ENCODE results near the gene RHBDD1.

RHBDD1 gene

DNA sequence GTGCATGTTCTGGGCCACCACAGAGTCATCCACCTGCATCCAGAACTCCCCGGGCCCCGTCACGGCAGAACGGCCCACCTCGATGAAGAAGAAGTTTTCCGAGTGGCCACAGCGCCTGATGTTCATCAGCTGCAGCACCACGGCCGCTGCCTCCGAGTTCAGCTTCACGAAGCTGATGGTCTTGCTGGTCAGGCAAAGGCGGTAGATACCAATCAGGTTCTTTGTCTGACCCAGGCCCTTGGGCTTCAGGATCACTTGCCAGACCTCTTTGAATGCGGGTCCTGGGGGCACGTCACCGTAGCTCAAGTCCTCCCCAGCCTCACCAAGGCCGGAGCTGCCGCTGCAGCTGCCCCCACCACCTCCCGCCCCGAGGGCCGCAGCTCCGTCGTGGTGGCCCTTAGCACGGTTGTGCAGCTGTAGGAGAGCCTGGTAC is 37.8 kb upstream of the RHBDD1 start:
- H2AK5ac ChIP-seq (ENCODE audit: low read length): no peak overlapping the region
- no peak overlapping the region for H3K4ac ChIP-seq (ENCODE audit: low read depth, low read length)
- H3K4me3 ChIP-seq (ENCODE audit: low read length): peak overlapping the region; percentile 19
- H3K79me2 ChIP-seq (ENCODE audit: control insufficient read depth, insufficient read depth, low read length): peaks cover 53% of the 10 kb centered on the region
- peak overlapping the region; percentile 83 for H3K4me2 ChIP-seq (ENCODE audit: low read length)
- no peak for DNase-seq
- H2BK120ac ChIP-seq (ENCODE audit: low read depth, low read length): no peak overlapping the region
- H2BK5ac ChIP-seq (ENCODE audit: low read length): peak overlapping the region; percentile 35
- peaks cover 8% of the 10 kb centered on the region for H3K4me1 ChIP-seq (ENCODE audit: control insufficient read depth, low read depth, low read length)
- H3K27ac ChIP-seq (ENCODE audit: low read depth, low read length): no peak overlapping the region
- no CpG with 5 or more reads among the region's 23 CpGs for WGBS (ENCODE audit: extremely low coverage, insufficient coverage, low lambda C conversion rate)
- no peaks in the 10 kb centered on the region for H3K27me3 ChIP-seq (ENCODE audit: insufficient read depth, low read length, poor library complexity)
- H4K8ac ChIP-seq (ENCODE audit: low read depth, low read length): no peak overlapping the region
- H4K5ac ChIP-seq (ENCODE audit: low read length): no peak overlapping the region
- H3K36me3 ChIP-seq (ENCODE audit: control insufficient read depth, insufficient read depth, low read length): peaks cover 2% of the 10 kb centered on the region
- peak overlapping the region; percentile 91 for H3K56ac ChIP-seq (ENCODE audit: low read length)
- H3K79me1 ChIP-seq (ENCODE audit: low read length): peaks cover 7% of the 10 kb centered on the region
- peak overlapping the region; percentile 72 for H3K23ac ChIP-seq (ENCODE audit: low read length)
- no peak overlapping the region for H2BK15ac ChIP-seq (replicated peaks; ENCODE audit: low read depth)
- H3K18ac ChIP-seq (ENCODE audit: low read length): no peak overlapping the region
- H3K9ac ChIP-seq (ENCODE audit: low read length): peak overlapping the region; percentile 84

DNA sequence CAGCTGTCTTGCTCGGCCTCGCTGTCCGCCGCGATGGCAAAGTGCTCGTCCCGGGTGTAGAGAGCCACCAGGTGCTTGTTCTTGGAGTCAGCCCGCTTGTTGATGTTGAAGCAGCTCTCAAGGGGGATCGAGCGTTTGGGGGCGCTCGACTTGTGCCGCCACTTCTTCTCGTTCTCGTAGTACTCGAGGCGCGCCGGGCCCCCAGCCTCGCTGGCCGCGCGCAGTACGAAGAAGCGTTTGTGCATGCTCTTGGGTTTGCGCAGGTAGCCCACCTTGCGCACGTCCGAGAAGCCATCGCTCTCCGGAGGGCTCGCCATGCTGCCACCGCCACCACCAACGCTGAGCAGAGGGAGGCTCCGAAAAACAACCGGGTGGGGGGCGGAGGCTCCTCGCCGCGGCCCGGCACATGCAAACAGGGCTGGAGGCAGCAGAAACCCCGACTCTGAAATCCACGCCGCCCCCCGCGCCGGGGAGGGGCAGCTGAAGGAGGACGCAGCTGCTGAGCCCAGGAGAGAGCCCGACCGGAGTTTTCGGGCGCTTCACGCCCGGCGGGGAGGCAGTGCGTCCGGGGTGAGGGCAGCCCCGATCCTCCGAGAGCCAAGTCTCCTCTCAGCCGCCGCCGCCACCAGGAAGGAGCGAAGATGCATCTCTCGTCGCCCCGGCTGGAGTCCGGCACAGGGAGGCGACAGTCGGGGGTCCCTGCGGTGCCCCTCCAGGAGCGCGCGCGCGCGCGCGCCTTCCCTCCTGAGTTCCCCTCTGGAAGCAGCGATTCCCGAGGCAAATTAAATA is 37.2 kb upstream of the RHBDD1 start:
- peak overlapping the region; percentile 81 for H3K18ac ChIP-seq (ENCODE audit: low read length)
- H2BK120ac ChIP-seq (ENCODE audit: low read depth, low read length): no peak overlapping the region
- peak overlapping the region; percentile 72 for H3K23ac ChIP-seq (ENCODE audit: low read length)
- no peak overlapping the region for H2AK5ac ChIP-seq (ENCODE audit: low read length)
- peak overlapping the region; percentile 76 for H3K4me3 ChIP-seq (ENCODE audit: low read length)
- H3K9ac ChIP-seq (ENCODE audit: low read length): peak overlapping the region; percentile 84
- peaks cover 7% of the 10 kb centered on the region for H3K79me1 ChIP-seq (ENCODE audit: low read length)
- H3K27me3 ChIP-seq (ENCODE audit: insufficient read depth, low read length, poor library complexity): no peaks in the 10 kb centered on the region
- H2BK15ac ChIP-seq (replicated peaks; ENCODE audit: low read depth): no peak overlapping the region
- peaks cover 52% of the 10 kb centered on the region for H3K79me2 ChIP-seq (ENCODE audit: control insufficient read depth, insufficient read depth, low read length)
- H3K4me2 ChIP-seq (ENCODE audit: low read length): peak overlapping the region; percentile 83
- peak; percentile 75 for DNase-seq
- peaks cover 2% of the 10 kb centered on the region for H3K36me3 ChIP-seq (ENCODE audit: control insufficient read depth, insufficient read depth, low read length)
- H2BK5ac ChIP-seq (ENCODE audit: low read length): peak overlapping the region; percentile 55
- peak overlapping the region; percentile 49 for H3K4ac ChIP-seq (ENCODE audit: low read depth, low read length)
- peak overlapping the region; percentile 91 for H3K56ac ChIP-seq (ENCODE audit: low read length)
- no peak overlapping the region for H4K5ac ChIP-seq (ENCODE audit: low read length)
- WGBS (ENCODE audit: extremely low coverage, insufficient coverage, low lambda C conversion rate): no CpG with 5 or more reads among the region's 80 CpGs
- H3K4me1 ChIP-seq (ENCODE audit: control insufficient read depth, low read depth, low read length): peaks cover 8% of the 10 kb centered on the region
- peak overlapping the region; percentile 85 for H3K27ac ChIP-seq (ENCODE audit: low read depth, low read length)
- H4K8ac ChIP-seq (ENCODE audit: low read depth, low read length): no peak overlapping the region

DNA sequence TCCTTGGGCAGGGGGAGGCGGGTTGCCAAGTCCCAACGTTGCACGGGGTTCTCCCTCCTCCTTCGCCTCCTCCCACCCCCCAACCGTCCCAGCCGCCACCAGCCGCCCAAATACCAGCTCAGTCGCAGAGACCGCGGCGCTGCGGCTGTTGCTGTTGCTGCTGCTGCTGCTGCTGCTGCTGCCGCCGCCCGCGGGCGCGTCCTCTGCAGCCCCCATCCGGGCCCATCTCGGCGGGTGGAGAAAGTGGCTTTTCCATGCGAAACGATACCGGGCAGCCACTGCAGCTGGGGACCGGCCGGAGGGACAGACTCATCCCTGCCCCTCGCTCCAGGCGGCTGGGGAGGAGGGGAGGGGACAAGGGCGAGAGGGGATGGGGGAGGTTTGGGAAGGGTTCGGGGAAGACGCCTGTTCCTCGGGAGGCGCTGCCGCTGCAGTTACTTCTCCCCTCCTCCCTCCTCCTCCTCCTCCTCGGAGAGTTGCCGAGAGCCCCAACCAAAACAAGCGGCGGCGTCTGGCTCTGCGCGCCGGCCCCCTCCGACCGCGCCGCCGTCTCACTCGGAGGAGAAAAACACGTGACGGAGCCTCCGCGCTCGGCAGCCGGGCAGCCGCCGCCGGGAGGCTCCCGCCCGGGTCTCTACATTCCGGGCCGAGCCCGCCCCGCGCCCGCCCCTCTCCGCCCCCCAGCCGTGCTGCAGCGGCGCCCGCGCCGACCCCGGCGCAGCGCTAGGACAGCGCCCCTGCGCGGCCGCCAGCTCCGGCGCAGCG is 36.5 kb upstream of the RHBDD1 start, which contains the start of gene IRS1:
Gene IRS1, minus strand, starts transcription at position 610 of the 765 bp plus-strand sequence. CDS start 1,082 bp downstream, outside the sequence.
- Histone ChIP-seq H3K27ac (ENCODE audit: low read depth, low read length) (peak within 1 kb of the TSS; percentile 85), H3K27me3 (ENCODE audit: insufficient read depth, low read length, poor library complexity) (no peaks in the 10 kb centered on the region), H2AK5ac (ENCODE audit: low read length) (no peak within 1 kb of the TSS), H3K23ac (ENCODE audit: low read length) (peak within 1 kb of the TSS; percentile 72), H3K79me1 (ENCODE audit: low read length) (peaks cover 7% of the 10 kb centered on the region), H3K4me2 (ENCODE audit: low read length) (peak within 1 kb of the TSS; percentile 91), H3K4me1 (ENCODE audit: control insufficient read depth, low read depth, low read length) (peaks cover 8% of the 10 kb centered on the region), H3K4ac (ENCODE audit: low read depth, low read length) (peak within 1 kb of the TSS; percentile 49), H4K8ac (ENCODE audit: low read depth, low read length) (no peak within 1 kb of the TSS), H3K56ac (ENCODE audit: low read length) (peak within 1 kb of the TSS; percentile 92), H3K4me3 (ENCODE audit: low read length) (peak within 1 kb of the TSS; percentile 76), H2BK5ac (ENCODE audit: low read length) (peak within 1 kb of the TSS; percentile 45), H3K9ac (ENCODE audit: low read length) (peak within 1 kb of the TSS; percentile 84), H3K79me2 (ENCODE audit: control insufficient read depth, insufficient read depth, low read length) (peaks cover 44% of the 10 kb centered on the region), H2BK120ac (ENCODE audit: low read depth, low read length) (peak within 1 kb of the TSS; percentile 62), H2BK15ac (replicated peaks; ENCODE audit: low read depth) (no peak within 1 kb of the TSS), H3K18ac (ENCODE audit: low read length) (peak within 1 kb of the TSS; percentile 94), H3K36me3 (ENCODE audit: control insufficient read depth, insufficient read depth, low read length) (peaks cover 2% of the 10 kb centered on the region), H4K5ac (ENCODE audit: low read length) (no peak within 1 kb of the TSS)
- peak; percentile 92 for DNase-seq
- WGBS (ENCODE audit: extremely low coverage, insufficient coverage, low lambda C conversion rate): no CpG with 5 or more reads among the region's 82 CpGs

DNA sequence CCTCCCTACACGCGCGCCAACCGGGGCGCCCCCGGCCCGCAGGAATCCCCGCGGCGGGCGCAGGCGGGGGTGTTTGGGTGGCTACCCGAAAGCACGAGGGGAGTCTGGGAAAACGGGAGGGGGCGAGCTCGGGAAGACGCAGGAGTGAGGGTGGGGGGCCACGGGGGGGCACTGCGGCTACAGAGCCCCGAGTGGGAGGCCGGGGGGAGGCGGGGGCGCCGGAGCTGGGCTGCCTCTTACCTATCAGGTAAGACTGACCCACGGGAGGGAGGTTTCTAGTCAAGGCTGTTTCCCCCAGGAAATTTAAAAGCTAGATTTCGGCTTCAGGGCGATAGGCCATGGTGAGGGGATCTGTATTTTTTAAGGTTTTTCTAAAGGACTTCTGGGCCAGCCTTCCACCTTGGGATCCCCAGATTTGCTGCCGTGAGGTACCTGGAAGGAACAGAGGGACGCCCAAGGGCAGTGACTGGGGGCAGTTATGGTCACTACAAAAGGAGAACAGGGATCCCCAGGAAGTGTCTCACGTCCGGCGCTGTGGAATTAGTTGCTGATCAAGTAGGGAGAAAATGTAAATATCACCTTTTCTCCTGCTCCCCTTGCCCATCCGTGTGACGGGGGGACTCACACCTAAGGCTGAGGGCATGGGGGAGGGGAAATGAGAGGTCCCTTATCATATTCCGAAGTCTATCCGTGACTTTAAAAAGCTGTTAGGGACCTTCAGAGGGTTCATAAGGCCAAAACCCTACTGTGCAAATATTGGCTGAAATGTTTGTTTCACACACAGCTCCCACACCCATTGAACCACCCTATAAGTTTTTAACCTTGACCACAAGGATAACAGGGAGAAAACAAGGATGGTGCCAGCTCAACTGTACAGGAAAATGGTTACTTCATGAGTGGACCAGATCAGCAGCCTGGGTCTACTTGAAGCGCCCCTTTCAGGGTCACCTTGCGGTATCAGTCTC is 35.6 kb upstream of the RHBDD1 start:
- H3K79me1 ChIP-seq (ENCODE audit: low read length): peaks cover 5% of the 10 kb centered on the region
- peak overlapping the region; percentile 94 for H3K18ac ChIP-seq (ENCODE audit: low read length)
- H3K23ac ChIP-seq (ENCODE audit: low read length): no peak overlapping the region
- H3K56ac ChIP-seq (ENCODE audit: low read length): peak overlapping the region; percentile 92
- peak overlapping the region; percentile 52 for H3K27ac ChIP-seq (ENCODE audit: low read depth, low read length)
- H2AK5ac ChIP-seq (ENCODE audit: low read length): no peak overlapping the region
- H3K36me3 ChIP-seq (ENCODE audit: control insufficient read depth, insufficient read depth, low read length): peaks cover 2% of the 10 kb centered on the region
- peaks cover 6% of the 10 kb centered on the region for H3K4me1 ChIP-seq (ENCODE audit: control insufficient read depth, low read depth, low read length)
- H3K9ac ChIP-seq (ENCODE audit: low read length): peak overlapping the region; percentile 74
- peaks cover 36% of the 10 kb centered on the region for H3K79me2 ChIP-seq (ENCODE audit: control insufficient read depth, insufficient read depth, low read length)
- peak overlapping the region; percentile 42 for H3K4me3 ChIP-seq (ENCODE audit: low read length)
- peak; percentile 58 for DNase-seq
- peak overlapping the region; percentile 45 for H2BK5ac ChIP-seq (ENCODE audit: low read length)
- no CpG with 5 or more reads among the region's 39 CpGs for WGBS (ENCODE audit: extremely low coverage, insufficient coverage, low lambda C conversion rate)
- peak overlapping the region; percentile 91 for H3K4me2 ChIP-seq (ENCODE audit: low read length)
- no peak overlapping the region for H2BK15ac ChIP-seq (replicated peaks; ENCODE audit: low read depth)
- no peaks in the 10 kb centered on the region for H3K27me3 ChIP-seq (ENCODE audit: insufficient read depth, low read length, poor library complexity)
- no peak overlapping the region for H4K5ac ChIP-seq (ENCODE audit: low read length)
- H3K4ac ChIP-seq (ENCODE audit: low read depth, low read length): peak overlapping the region; percentile 4
- peak overlapping the region; percentile 62 for H2BK120ac ChIP-seq (ENCODE audit: low read depth, low read length)
- H4K8ac ChIP-seq (ENCODE audit: low read depth, low read length): no peak overlapping the region
